8988T (cell line): Measurements from ENCODE around the gene JPT2.
"Not testable (repeated sequence)": the region's sequence is repeated elsewhere in the genome, so short reads cannot be mapped to it uniquely, and the experiment has no call there.

Experiments used
- DNase-seq: peaks from one replicate; pipeline ENCODE4 v3.0.0; 2011

JPT2 gene

DNA sequence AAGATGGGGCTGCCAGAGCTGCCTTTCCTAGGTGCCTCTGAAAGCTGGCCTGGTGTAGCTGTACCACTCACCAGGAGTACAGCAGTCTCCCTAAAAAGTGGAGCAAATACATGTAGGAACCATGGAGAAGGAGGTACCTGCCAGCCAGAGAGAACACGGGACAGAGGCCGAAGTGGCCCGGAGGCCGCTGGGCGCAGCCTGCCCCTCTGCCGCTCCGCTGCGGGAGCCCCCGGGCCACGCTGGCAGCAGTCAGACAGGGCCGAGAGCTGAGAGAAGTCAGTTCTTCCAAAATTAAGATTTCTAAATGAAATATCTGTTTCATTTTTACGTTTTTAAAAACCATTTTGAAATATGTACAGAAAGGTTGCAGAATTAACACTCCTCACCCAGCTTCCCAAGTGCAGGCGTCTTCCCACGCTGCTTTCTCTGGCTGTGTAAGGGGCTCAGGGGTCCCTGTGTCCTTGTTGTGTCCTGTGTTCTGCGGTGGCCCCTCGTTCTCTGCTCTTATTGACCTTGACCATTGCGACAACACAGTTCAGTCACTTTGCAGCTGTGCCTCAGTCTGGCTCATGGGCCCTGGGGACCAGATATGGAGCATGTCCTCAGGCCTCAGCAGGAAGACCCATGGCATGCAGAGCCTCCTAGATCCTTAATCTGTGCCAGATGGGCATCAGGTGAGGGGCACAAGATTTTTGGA, 32.9 kb downstream of the JPT2 start:
- DNase-seq: no peak

- DNase-seq: no peak
Observed at GRCh38 chr16:1712791-1713261, 34.7 kb downstream of the JPT2 start.

DNA sequence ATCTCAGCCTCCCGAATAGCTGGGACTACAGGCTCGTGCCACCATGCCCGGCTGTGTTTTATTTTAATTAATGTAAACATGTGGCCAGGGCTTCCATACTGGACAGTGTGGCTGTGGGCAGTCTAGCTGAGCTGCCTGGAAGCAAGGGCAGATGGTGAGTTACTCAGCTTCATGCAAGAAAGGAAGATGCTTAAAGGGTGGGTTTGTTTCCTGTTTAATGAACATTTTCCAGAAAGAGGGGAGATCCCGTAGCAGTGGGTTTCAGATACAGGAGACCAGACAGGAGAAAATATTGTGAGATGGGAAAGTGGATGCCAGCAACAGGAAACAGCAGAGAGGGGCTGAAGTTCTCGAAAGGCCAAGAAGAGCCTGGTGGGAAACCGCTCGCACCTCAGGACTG, 35.3 kb downstream of the JPT2 start:
- no peak for DNase-seq

- DNase-seq: no peak
Observed at GRCh38 chr16:1713933-1714332, 35.9 kb downstream of the JPT2 start.

GRCh38 chr16:1715220-1715619, 37.1 kb downstream of the JPT2 start:
- no peak for DNase-seq

DNA sequence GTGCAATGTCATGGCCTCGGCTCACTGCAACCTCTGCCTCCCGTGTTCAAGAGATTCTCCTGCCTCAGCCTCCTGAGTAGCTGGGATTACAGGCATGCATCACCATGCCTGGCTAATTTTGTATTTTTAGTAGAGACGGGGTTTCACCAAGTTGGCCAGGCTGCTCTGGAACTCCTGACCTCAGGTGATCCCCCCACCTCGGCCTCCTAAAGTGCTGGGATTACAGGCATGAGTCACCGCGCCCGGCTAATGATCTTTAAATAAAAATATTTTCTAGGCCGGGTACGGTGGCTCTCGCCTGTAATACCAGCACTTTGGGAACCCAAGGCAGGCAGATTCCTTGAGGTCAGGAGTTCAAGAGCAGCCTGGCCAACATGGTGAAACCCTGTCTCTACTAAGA, 40.2 kb downstream of the JPT2 start:
- DNase-seq: not testable (repeated sequence)

DNA sequence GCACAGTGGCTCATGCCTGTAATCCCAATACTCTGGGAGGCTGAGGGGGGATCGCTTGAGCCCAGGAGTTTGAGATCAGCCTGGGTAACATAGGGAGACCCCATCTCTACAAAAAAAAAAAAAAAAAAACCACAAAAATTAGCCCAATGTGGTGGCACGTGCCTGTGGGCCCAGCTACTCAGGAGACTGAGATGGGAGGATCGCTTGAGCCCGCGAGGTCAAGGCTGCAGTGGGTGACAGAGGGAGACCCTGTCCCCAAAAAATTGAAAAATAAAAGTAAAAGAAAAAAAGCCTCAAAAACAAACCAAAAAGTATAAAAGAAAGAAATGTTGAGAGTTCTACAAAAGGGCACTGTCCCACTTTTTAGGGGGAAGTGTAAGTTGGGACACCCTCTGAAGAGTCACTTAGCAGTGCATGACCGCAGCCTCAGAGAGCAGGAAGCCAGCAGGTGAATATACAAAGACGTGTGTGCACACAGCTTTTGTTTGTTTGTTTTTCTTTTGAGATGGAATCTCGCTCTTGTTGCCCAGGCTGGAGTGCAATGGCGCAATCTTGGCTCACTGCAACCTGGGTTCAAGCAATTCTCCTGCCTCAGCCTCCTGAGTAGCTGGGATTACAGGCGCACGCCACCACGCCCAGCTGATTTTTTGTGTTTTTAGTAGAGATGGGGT, 41.6 kb downstream of the JPT2 start:
- DNase-seq: not testable (repeated sequence)

- no peak for DNase-seq
Observed at GRCh38 chr16:1721372-1721771, 43.3 kb downstream of the JPT2 start.

GRCh38 chr16:1723450-1724147, 45.5 kb downstream of the JPT2 start:
- DNase-seq: no peak

GRCh38 chr16:1724491-1724890, 46.4 kb downstream of the JPT2 start:
- no peak for DNase-seq

GRCh38 chr16:1726661-1727502, 48.8 kb downstream of the JPT2 start:
- no peak for DNase-seq

DNA sequence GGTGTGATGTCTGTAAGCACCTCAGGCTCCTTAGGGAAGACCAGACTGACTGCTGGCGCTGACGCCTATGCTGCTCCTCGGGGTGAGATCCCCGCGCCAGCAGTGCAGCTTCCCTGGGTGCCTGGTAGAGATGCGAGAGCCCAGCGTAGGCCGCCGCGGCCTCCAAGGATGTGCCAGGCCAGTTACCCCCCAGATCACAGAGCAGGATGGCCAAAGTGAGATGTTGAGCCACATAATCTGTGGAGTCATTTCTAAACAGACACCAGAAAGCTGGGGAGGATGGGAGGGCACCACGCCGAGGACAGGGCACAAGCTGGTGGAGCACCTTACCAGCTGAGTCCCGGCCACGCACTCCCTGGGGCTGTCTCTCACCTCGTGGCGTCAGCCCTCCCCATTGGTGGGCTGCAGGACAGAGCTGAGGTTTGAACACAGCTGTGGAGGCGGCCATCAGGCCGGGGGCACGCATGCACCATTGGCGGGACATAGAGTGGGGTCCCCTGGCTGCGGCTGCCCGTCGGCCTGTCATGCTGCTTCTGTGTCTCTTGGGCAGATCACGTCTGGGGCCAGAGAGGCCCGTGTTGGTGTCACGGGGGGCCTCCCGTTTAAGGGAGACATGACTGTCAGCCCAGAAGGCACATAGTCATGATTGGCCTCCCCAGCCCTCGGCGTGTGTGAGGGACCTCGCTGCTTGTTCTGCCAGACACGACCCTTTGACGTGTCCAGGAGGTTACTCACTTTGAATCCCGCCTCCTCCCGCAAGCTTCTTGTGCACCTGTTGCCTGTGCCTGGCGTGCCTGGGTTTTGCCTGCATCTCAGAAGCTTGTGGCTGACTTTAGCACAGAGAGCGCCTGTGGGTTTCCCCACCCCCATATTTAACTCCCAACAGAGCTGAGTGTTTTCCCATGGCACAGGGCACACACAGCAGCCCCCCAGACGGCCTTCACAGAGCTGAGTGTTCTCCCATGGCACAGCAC, 49.9 kb downstream of the JPT2 start:
- no peak for DNase-seq

DNA sequence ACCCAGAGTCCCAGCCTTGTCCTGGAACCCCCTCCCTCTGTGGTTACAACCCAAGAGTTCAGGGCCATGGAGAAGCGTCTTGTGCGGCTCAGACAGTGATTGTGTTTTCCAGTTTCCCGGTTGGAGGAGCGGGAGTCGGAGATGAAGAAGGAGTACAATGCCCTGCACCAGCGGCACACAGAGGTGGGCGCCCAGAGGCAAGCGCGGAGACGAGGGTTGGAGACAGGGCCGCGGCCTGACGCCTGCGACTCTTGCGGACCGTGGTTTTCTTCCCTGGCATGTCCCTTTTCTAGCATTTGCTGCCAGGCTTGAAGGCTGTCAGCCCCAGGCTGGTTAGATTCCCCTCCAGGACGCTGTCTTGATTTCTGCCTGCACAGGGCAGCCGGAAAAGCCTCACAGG, 50.9 kb downstream of the JPT2 start:
- no peak for DNase-seq

DNA sequence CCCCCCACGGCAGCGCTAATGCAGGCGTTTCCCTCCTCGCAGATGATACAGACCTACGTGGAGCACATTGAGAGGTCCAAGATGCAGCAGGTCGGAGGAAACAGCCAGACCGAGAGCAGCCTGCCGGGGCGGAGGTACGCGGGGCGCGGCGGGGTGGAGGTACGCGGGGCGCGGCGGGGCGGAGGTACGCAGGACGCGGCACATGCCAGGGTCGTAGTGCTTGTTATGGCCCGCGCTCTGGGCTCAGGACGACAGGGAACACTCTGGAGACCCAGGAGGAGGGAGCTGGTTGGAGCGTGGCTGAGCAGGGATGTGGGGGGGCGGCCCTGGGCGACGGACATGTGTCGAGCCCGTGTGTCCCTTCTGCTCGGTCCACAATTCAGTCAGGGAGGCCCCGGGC, 51.4 kb downstream of the JPT2 start:
- no peak for DNase-seq

GRCh38 chr16:1731073-1731472, 53.0 kb downstream of the JPT2 start:
- DNase-seq: no peak

DNA sequence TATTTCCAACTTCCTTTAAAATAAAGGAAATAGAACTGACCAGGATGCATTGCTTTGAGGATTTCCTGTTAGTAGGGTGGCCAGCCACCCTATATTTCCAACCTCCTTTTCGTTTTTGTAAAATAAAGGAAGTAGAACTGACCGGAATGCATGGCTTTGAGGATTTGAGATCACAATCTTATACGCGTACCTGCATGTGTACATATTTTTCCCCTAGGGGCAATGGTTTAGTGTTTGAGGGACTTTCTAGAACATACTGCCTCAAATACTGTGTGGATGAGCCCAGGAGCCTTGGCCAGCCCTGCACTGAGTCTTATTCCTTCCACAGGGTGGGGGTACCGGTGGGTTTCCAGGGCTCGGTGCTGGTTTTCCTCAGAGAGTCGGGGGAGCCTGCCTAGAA, 53.5 kb downstream of the JPT2 start:
- no peak for DNase-seq

GRCh38 chr16:1732071-1732470, 54.0 kb downstream of the JPT2 start:
- DNase-seq: no peak

GRCh38 chr16:1732551-1732987, 54.5 kb downstream of the JPT2 start:
- DNase-seq: not testable (repeated sequence)

GRCh38 chr16:1734123-1734522, 56.0 kb downstream of the JPT2 start:
- DNase-seq: no peak

- no peak for DNase-seq
Observed at GRCh38 chr16:1734816-1735215, 56.7 kb downstream of the JPT2 start.

DNA sequence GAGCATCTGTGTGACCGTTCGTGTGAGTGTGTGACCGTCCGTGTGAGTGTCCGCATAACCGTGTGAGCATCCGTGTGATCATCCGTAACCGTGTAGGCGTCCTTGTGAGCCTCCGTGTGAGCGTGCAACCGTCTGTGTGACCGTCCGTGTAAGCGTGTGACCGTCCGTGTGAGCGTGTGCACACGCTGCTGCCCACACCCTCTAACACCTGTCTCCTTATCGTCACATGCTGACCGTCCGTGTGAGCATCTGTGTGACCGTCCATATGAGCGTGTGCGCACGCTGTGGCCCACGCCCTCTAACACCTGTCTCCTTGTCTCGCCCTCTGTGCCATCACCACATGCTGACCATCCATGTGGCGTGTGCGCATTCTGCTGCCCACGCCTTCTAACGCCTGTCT, 62.2 kb downstream of the JPT2 start:
- no peak for DNase-seq
